ENCODE measurements around the gene APOL1. TPM values are rescaled to one million over a fixed set of nuclear protein-coding genes. Genes with fewer than 3 reads are reported as not detected.

The APOL1 gene
- polyA plus RNA-seq, 1 of the 3 experiments (the other 2 are of a cell fraction) = 0.56 TPM

- Histone ChIP-seq H3K4me3 (ENCODE audit: low read depth in 2 of 2, low read length in 1 of 2) (no peak overlapping the region), H4K20me1 (ENCODE audit: insufficient read depth) (peaks cover 68% of the 10 kb centered on the region; the same call in 1 of the 2 replicates), H3K9me3 (no peaks in the 10 kb centered on the region), H3K4me1 (ENCODE audit: control insufficient read depth in 1 of 2, insufficient read depth in 2 of 2, low read depth in 1 of 2, low read length in 1 of 2) (no peaks in the 10 kb centered on the region), H3K27ac (ENCODE audit: low read depth in 2 of 2, low read length in 1 of 2) (no peak overlapping the region), H3K79me2 (ENCODE audit: insufficient read depth) (peaks cover 57% of the 10 kb centered on the region), H2AFZ (ENCODE audit: low read depth) (no peak overlapping the region), H3K4me2 (no peak overlapping the region), H3K9me2 (no peaks in the 10 kb centered on the region), H3K36me3 (replicated peaks in 1 of 2; ENCODE audit: control insufficient read depth in 1 of 2, insufficient read depth in 2 of 2, low read length in 1 of 2) (peaks cover 71 to 84% of the 10 kb centered on the region in 2 experiments), H3K27me3 (ENCODE audit: insufficient read depth) (no peaks in the 10 kb centered on the region), H3F3A (replicated peaks; ENCODE audit: insufficient read depth) (peaks cover 46% of the 10 kb centered on the region), H3K9ac (no peak overlapping the region)
- WGBS (ENCODE audit: low lambda C conversion rate) = 91% methylated on average over 15 of the region's 29 CpGs
- DNase-seq = no peak
- TF ChIP-seq USF2 (IDR thresholded peaks at IDR 0.05; ENCODE audit: borderline replicate concordance, low read depth, low read length) (no peak), JUND (IDR thresholded peaks at IDR 0.05) (no peak), IRF3 (IDR thresholded peaks at IDR 0.05; ENCODE audit: low read depth, low read length) (no peak), REST (IDR thresholded peaks at IDR 0.05; ENCODE audit: low read depth, low read length) (no peak)
- TF ChIP-seq, protein P1, sequence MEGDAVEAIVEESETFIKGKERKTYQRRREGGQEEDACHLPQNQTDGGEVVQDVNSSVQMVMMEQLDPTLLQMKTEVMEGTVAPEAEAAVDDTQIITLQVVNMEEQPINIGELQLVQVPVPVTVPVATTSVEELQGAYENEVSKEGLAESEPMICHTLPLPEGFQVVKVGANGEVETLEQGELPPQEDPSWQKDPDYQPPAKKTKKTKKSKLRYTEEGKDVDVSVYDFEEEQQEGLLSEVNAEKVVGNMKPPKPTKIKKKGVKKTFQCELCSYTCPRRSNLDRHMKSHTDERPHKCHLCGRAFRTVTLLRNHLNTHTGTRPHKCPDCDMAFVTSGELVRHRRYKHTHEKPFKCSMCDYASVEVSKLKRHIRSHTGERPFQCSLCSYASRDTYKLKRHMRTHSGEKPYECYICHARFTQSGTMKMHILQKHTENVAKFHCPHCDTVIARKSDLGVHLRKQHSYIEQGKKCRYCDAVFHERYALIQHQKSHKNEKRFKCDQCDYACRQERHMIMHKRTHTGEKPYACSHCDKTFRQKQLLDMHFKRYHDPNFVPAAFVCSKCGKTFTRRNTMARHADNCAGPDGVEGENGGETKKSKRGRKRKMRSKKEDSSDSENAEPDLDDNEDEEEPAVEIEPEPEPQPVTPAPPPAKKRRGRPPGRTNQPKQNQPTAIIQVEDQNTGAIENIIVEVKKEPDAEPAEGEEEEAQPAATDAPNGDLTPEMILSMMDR (IDR thresholded peaks at IDR 0.05) = no peak
- POLR2A ChIA-PET = interaction anchor here (0.7 kb wide), 1 partner anchor 469 kb away, joined by 3 read pairs; no protein-coding TSS in a partner anchor
- CTCF ChIA-PET = interaction anchor here (1.0 to 13.6 kb wide), 3 partner anchors 8 to 178 kb away, joined by 3 to 329 read pairs (median 8); no protein-coding TSS in a partner anchor
These were observed 39.2 kb downstream of the APOL1 start for GRCh38 chr22:36291831-36292740.
